Stimulated activated CD4-positive, alpha-beta T cell treated with anti-CD3 and anti-CD28 coated beads, Interleukin-1b, Interleukin-23, amount 100 ng/mL, for 1 hour (primary cell): ENCODE measurements around the gene WFDC1.

Experiments
- DNase-seq, 2 donors: peaks; one replicate each; pipeline ENCODE4 v3.0.0-alpha.2; 2020; ENCODE audit warnings: low read depth in 2 of 2

WFDC1 gene

GRCh38 chr16:84378099-84378498 is 83.4 kb downstream of the WFDC1 start:
- DNase-seq = no peak

- DNase-seq = no peak
Observed at GRCh38 chr16:84378567-84378966, 83.9 kb downstream of the WFDC1 start.

GRCh38 chr16:84379008-84379708 is 84.5 kb downstream of the WFDC1 start:
- DNase-seq = no peak
